ENCODE measurements around the gene SLC25A21. TPM values are rescaled to one million over a fixed set of nuclear protein-coding genes. Genes with fewer than 3 reads are reported as not detected.

Gene SLC25A21
- total RNA-seq, 1 experiment from 2014 or later = 7.1 TPM

GRCh38 chr14:36657399-36658122, 514.8 kb downstream of the SLC25A21 start:
- H3K56ac ChIP-seq (ENCODE audit: insufficient read length, low read depth, low read length) = no peak overlapping the region
- H2BK15ac ChIP-seq (ENCODE audit: low read depth, low read length) = no peak overlapping the region
- H3K79me2 ChIP-seq (ENCODE audit: insufficient read depth, low read length) = no peaks in the 10 kb centered on the region
- H3K9me3 Mint-ChIP-seq = peaks cover 2 to 10% of the 10 kb centered on the region in 2 experiments; a peak in 2 of 5 replicates
- H2AFZ ChIP-seq (ENCODE audit: low read length) = no peak overlapping the region
- no peaks in the 10 kb centered on the region for H3K9me3 ChIP-seq (ENCODE audit: control insufficient read depth, low read depth, low read length)
- H2BK120ac ChIP-seq (ENCODE audit: low read depth, low read length, poor library complexity, severe bottlenecking) = no peak overlapping the region
- no peak overlapping the region for H3T11ph ChIP-seq (ENCODE audit: low read length)
- H3K23me2 ChIP-seq (ENCODE audit: insufficient read length, low read depth, low read length, poor library complexity, severe bottlenecking) = no peaks in the 10 kb centered on the region
- H3K4ac ChIP-seq (ENCODE audit: low read depth, low read length) = no peak overlapping the region
- H3K18ac ChIP-seq (ENCODE audit: insufficient read length, low read depth, low read length) = no peak overlapping the region
- H3K27me3 ChIP-seq (ENCODE audit: insufficient read depth, low read length) = peaks cover 92% of the 10 kb centered on the region
- no peak overlapping the region for H3K14ac ChIP-seq (ENCODE audit: insufficient read depth, low read length)
- H3K4me1 Mint-ChIP-seq = peaks cover 19 to 51% of the 10 kb centered on the region in 2 experiments
- H3K4me1 ChIP-seq (ENCODE audit: insufficient read depth, low read length) = no peaks in the 10 kb centered on the region
- no peak overlapping the region for H4K91ac ChIP-seq (ENCODE audit: insufficient read length, low read depth, low read length)
- no peak overlapping the region for H3K23ac ChIP-seq (ENCODE audit: insufficient read length, low read depth, low read length)
- peaks cover 100% of the 10 kb centered on the region for H3K27me3 Mint-ChIP-seq (ENCODE audit: low read depth)
- H2AK5ac ChIP-seq (ENCODE audit: insufficient read length, low read length) = no peak overlapping the region
- no peak for TF ChIP-seq CTCF (conservative IDR thresholded peaks at IDR 0.05)
- no peak overlapping the region for H2BK20ac ChIP-seq (ENCODE audit: low read depth, low read length, poor library complexity, severe bottlenecking)
- H3K27ac ChIP-seq (ENCODE audit: insufficient read length, low read depth, low read length) = no peak overlapping the region
- DNase-seq = peak; percentile 64
- no peak overlapping the region for H3K27ac Mint-ChIP-seq
- H4K8ac ChIP-seq (replicated peaks; ENCODE audit: insufficient read length, low read depth, low read length) = no peak overlapping the region
- no peaks in the 10 kb centered on the region for H4K20me1 ChIP-seq (ENCODE audit: control insufficient read depth, insufficient read depth, insufficient read length)
- peak overlapping the region in 1 of 2 experiments; percentile 57; a peak in 2 of 5 replicates for H3K4me3 Mint-ChIP-seq
- H3K9ac ChIP-seq (ENCODE audit: extremely low read depth, insufficient read length, low read length) = no peak overlapping the region
- H3K79me1 ChIP-seq (ENCODE audit: insufficient read depth, low read depth, low read length, poor library complexity, severe bottlenecking) = no peaks in the 10 kb centered on the region
- H4K5ac ChIP-seq (ENCODE audit: insufficient read length, low read depth, low read length) = no peak overlapping the region
- no CpG with 5 or more reads among the region's 55 CpGs for WGBS (ENCODE audit: extremely low coverage, insufficient read length, low lambda C conversion rate)
- H2BK5ac ChIP-seq (ENCODE audit: insufficient read length, low read length) = no peak overlapping the region
- no peak overlapping the region for H2BK12ac ChIP-seq (ENCODE audit: insufficient read length, low read depth, low read length)
- H3K4me2 ChIP-seq (ENCODE audit: insufficient read depth, insufficient read length, low read length) = peak overlapping the region; percentile 15
- H3K36me3 Mint-ChIP-seq (ENCODE audit: insufficient read depth in 1 of 3, low read depth in 3 of 3) = no peaks in the 10 kb centered on the region; a peak in 2 of 7 replicates

Measured in H9 (cell line).